Middle frontal gyrus (tissue), 1 donor: ENCODE data around the gene AJAP1.
"Not testable (repeated sequence)": the region's sequence is repeated elsewhere in the genome, so short reads cannot be mapped to it uniquely, and the experiment has no call there.

Source experiments
- DNase-seq: peaks from one replicate; pipeline ENCODE4 v3.0.0-alpha.2; 2015; ENCODE audit warnings: low spot score; ENCODE audit errors: extremely low spot score

The AJAP1 gene

DNA sequence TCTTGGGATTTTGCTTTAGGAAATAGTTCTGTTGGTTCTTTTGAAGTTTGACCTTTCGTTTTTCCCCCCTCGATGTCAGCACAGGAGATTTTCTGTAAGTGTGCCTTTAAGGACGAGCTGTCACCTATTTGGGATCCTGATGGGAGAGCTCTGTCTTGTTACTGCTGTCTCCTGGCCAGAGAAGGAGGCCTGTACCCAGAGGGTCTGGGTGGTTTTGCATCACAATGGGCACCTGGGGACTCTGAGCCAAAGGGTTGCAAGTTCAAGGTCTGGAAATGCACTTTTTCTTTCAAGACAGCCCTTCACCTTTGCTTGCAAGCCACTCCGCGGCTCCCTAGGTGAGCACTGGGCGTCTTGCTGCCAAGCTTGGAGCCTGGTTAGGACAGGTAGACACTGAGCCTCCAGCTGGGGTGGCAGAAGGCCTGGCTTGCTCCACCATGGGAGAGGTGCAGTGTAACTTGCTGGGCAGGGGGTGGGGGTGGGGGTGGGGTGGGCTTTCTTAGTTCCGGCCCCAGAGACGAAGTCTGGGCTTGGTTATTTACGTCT is 2.9 kb downstream of the AJAP1 start:
- no peak for DNase-seq

GRCh38 chr1:4657960-4658541 is 3.6 kb downstream of the AJAP1 start:
- peak; percentile 60 for DNase-seq

DNA sequence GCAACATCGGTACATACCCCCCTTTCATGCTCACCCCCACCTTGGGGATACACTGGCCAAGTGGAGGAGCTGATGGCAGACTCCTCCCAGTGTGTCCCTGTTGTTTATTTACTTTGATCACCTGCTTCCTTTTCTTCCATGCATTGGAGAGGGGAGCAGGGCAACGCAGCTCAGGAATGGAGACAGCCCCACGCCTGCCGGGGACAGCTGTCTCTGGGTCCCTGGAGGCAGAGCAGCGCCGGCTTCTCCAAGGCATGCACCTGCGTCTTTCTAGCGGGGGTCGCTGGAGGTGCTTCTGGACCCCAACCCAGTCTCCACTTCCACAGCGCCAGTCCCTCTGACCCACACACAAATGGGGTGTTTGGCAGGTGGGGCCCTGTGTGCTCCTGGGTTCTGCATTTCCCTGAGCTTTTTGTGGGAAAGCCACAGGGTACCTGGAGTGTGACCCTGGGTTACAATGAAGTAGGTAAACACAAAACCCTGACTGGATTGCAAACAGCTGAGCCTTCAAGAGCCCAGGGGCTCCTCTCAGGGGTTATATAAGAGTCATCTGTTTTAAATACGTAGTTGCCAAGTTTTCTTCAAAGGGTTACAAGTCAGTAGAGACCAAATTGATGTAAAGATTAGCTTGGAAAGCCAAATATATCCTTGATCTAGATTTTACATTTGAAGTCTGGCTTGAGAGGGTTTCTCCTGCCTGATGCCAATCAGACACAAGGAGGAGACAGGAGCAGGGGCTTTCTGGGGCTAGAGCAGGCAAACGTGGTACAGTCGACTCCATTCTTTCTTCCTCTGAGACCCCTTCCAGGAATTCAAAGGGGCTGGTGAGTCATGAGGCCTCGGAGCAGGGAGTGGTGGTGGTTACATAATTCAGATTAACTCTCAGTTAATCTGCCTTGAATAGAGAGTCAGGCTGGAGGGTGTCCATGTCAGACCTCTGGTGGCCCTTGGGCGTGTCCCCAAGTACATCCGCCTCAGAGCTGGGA is 4.5 kb downstream of the AJAP1 start:
- no peak for DNase-seq

DNA sequence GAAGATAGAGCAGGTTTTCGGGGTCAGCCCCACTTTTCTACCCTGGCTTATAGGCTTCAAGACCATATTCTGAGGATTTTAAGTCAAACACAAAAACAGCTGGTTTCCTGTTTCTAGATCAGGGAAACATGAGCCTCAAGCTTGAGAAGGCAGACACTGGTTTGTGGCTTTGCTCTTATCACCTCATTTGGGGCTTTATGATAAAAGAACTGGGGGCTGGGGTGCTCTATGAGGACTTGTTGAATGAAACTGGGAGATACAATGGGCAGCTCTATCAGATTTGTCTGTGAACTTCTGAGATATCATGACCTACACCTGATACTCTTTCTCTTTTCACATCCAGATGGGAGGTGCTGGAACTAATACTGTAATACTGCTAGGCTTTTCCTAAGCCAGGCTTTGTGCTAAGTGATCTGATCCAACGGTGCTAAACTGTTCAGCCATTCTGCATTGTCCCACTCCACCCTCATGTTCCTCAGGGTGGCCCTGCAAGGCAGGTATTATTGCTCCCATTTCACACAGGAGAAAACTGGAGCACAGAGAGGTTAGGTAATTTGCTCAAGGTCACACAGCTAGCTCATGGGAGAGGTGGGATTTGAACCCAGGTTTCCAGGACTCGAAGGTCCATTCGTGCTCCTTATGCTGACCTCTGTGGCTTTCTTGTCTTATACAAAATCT is 6.6 kb downstream of the AJAP1 start:
- DNase-seq = no peak

DNA sequence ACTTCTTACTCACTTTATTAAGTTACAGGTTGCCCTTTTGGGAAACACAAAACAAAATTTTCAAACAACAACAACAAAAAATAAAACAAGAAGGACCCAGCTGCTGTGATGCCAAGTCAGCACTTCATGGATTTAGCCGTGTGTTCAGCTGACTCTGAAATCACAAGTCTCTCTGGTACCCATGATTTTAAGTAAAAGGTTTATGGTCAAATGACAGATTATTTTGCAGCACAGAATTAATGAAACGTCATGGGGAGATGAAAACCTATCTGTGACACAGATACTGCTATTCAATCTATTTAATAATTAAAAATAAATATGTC is 7.1 kb downstream of the AJAP1 start:
- no peak for DNase-seq

DNA sequence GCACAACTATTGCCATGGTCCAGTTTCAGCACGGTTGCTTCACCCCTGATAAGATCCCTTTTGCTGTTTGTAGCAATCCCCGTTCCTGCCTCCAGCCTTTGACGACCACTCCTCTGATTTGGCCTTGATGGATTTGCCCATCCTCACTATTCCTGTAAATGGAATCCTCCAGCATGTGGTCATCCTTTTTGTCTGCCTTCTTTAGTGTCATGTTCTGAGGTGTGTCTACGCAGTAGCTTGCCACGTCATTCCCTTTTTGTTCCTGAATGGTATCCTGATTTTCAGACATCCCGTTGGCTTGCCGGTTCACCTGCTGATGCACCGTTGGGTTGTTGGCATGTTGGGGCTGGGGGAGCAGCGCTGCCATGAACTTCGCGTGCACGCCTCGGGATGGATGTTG is 7.8 kb downstream of the AJAP1 start:
- DNase-seq = no peak

GRCh38 chr1:4662723-4663122 is 8.3 kb downstream of the AJAP1 start:
- DNase-seq = no peak

- no peak for DNase-seq
Measured at GRCh38 chr1:4664095-4664494, 9.7 kb downstream of the AJAP1 start.

DNA sequence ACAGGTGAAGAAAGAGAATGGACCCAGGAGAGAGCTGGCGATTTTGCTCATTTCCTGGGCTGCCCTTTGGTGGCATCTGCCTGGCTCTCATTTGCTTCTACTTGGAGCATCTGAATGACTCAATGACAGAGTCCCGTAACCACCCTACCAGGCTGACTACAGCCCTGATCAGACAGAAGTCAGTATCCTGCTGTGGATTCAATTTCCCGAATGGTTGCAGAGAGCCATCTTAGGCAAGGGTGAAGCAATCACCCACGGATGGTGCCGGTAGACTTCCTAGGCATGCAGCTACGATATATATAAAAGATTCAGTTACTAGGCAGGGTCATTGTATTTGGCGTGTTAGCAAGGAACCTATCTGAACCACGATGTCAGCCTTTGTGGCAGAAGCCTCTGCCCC is 10.2 kb downstream of the AJAP1 start:
- no peak for DNase-seq

GRCh38 chr1:4665456-4665855 is 11.0 kb downstream of the AJAP1 start:
- DNase-seq = no peak

GRCh38 chr1:4666683-4667082 is 12.3 kb downstream of the AJAP1 start:
- DNase-seq = not testable (repeated sequence)

GRCh38 chr1:4668743-4669700 is 14.6 kb downstream of the AJAP1 start:
- DNase-seq = no peak

GRCh38 chr1:4670265-4670664 is 15.9 kb downstream of the AJAP1 start:
- DNase-seq = no peak

DNA sequence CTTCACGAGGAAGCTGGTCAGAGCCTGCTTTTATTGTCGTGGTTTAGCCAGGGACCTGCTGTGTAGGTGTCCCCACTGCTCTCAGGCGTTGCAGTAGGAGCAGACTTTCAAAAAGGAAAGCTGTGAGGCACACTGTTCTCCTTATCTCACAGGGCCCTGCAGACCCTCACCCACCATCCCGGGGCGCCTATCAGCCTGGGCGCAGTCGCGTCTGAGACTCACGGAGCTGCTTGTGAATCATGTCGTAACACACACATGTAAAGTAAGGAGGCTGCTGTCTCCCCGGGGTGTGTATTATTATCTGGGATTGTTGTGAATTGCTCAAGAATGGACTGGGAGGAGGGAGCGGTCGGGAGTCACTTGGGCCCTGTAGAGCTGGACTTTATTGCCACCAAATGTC is 17.4 kb downstream of the AJAP1 start:
- no peak for DNase-seq

- no peak for DNase-seq
Measured at GRCh38 chr1:4673494-4673893, 19.1 kb downstream of the AJAP1 start.

GRCh38 chr1:4674117-4674516 is 19.7 kb downstream of the AJAP1 start:
- DNase-seq = no peak

DNA sequence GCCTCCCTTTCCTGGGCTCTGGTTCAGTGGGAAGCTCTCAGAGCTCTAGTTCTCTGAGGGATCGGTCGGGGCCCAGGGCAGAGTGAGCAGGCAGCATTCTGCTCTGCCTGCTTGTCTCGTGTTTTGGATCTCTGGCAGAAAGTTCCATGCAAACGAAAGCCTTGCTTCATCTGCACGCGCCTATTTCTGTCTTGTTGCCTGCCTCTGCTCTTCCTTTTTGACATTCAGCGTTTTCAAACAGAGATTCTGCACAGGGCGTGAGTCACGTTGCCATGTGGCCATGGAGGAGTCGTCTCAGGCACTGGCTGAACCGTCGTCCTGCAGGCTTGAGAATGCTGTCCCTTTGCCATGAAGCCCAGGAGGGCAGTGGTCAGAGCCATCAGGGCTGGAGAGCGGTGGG is 20.3 kb downstream of the AJAP1 start:
- DNase-seq = no peak

GRCh38 chr1:4675454-4676186 is 21.2 kb downstream of the AJAP1 start:
- DNase-seq = no peak

DNA sequence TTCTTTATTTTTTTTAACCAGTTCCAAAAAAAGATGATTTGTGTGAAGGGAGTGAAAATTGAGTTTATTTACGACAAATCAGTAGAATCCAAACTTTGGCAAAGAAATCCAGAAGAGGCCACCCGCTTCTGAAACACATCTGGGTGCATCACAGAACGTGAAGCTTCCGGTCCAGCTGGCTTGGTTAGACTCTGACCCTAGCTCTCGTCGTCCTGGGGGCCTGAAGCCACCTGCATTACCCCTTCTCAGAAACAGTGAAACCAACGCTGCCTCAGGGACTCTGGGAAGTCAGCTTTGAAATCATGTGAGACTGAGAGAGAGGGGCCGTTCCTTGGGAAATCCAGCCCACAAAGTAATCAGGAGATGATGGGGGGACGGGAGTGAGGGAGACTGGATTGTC is 21.8 kb downstream of the AJAP1 start:
- no peak for DNase-seq

DNA sequence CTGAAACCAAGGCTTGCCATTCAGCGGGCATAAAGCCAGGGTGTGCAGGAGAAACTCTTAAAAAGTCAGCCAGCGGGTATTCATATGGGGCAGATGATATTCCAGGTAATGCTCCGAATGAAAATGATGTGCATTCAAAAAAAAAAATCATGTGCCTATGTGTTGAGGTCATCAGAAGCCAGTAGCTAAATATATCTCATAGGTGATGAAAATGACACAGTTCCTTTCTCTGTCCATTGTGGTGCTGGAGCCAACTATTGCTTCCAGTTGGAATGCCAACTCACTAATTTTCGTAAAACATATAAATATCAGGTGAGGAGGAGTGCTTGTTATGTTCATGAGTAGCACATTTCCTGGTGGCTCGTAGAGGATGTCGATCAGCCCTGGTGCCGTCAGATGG is 23.2 kb downstream of the AJAP1 start:
- DNase-seq = no peak
